Measurements from ENCODE around the gene YTHDC2.
"Not testable (repeated sequence)": the region's sequence is repeated elsewhere in the genome, so short reads cannot be mapped to it uniquely, and the experiment has no call there.

Gene YTHDC2

GRCh38 chr5:113520899-113521298, 7.4 kb downstream of the YTHDC2 start:
- no peak for DNase-seq

- no peak for DNase-seq
Measured at GRCh38 chr5:113523168-113523567, 9.7 kb downstream of the YTHDC2 start.

GRCh38 chr5:113524927-113525326, 11.4 kb downstream of the YTHDC2 start:
- peak in 1 of 2 donors; percentile 83 for DNase-seq

GRCh38 chr5:113526421-113526820, 12.9 kb downstream of the YTHDC2 start:
- DNase-seq: no peak

GRCh38 chr5:113527746-113528145, 14.3 kb downstream of the YTHDC2 start:
- DNase-seq: no peak

GRCh38 chr5:113531481-113532159, 18.1 kb downstream of the YTHDC2 start:
- DNase-seq: no peak

DNA sequence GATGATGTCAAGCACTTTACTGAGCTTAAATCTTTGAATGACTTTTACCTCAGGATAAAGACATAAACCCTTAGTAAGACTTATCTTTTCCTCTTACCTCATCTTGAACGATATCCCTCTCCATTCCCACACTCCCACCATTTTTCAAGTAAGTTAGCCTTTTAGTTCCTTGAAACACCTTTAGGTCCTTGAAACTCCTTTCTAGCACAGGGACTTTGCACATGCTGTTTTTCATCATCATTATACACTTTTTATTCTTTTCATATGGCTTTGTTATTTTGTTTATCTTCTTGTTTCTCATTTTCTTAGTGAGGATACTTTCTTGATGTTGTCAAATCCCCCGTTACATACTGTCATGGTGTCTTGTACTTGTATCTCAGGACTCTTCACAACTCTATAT, 24.8 kb downstream of the YTHDC2 start:
- no peak for DNase-seq

DNA sequence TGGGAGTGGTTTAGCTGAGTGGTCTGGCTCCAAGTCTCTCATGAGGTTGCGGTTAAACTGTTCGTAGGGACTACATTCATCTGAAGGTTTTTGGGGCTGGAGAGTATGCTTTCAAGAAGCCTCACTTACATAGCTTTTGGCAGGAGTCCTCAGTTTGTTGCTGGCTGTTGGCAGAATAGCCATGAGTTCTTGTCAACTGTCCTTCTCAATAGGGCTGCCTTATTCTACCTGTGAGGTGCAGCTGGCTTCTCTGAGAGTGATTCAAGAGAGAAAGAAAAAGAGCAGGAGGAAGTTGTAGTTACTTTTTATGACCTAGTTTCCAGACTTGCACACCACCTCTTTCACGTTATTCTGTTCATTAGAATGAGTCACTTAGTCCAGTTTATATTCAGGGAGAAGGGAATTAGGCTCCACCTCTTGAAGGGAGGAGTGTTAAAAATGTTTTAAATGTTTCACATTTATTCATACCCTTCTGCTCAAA, 33.2 kb downstream of the YTHDC2 start:
- no peak for DNase-seq

DNA sequence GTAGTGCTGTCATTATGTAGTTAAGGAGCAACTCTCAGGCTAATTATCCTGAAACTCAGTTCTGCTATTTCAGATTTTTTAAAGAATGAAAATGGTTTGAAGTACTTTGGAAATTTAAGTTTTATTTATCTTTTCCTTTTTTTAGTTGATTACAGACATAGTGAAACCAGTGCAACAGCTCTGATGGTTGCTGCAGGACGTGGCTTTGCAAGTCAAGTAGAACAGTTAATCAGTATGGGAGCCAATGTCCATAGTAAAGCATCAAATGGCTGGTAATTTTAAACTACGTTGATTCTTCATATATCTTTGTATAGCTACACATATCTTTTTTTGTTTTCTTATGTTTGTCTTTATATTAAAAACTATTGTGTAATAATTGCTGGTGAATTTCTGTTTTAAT, 34.9 kb downstream of the YTHDC2 start:
- no peak for DNase-seq

GRCh38 chr5:113552137-113552536, 38.6 kb downstream of the YTHDC2 start:
- DNase-seq: no peak

- no peak for DNase-seq
Measured at GRCh38 chr5:113552620-113553019, 39.1 kb downstream of the YTHDC2 start.

DNA sequence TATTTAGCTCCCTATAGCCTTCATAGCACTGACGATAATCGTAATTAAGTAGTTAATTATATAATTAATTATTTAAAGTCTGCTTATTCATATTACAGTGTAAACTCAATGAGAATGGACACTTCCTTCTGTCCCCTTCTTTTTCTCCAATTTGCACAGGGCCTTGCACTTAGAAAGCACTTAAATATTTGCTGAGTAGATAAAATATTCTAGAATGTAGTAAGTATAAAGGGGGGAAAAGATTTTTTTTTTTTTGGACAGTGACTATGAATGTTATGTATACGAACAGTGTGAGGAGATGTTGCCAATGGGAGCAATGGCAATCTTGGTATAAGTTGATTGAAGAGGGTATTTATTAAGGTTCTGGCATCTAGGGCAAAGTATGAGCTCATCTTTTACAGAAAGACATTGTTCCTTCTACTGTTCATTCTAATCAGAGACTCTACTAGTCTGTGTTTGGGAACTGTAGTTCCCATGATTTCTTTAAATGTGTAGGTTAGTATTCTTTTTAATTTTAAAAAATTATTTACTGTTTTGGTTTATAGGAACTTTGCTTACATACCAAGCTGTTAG, 49.4 kb downstream of the YTHDC2 start:
- DNase-seq: no peak

GRCh38 chr5:113569396-113569795, 55.9 kb downstream of the YTHDC2 start:
- DNase-seq: no peak

GRCh38 chr5:113572716-113573115, 59.2 kb downstream of the YTHDC2 start:
- DNase-seq: no peak

GRCh38 chr5:113574417-113574816, 60.9 kb downstream of the YTHDC2 start:
- no peak for DNase-seq

DNA sequence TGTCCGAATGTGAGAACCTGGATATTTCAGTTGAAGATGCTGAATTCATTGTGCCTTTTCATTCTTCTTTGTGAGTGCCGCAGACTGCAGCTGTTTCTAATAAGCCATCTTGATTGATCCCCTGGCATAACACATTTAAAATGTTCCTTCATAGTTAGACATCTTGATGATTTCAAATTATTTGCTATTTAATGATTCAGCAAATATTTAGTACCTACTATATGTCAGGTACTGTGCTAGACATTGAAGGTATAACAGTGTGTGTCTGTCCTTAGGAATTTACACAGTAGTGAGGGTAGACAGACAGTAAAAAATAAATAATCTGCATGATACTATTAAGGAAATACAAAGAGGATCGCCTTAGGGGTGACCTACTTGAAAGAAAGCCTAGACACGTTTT, 61.6 kb downstream of the YTHDC2 start:
- DNase-seq: no peak

DNA sequence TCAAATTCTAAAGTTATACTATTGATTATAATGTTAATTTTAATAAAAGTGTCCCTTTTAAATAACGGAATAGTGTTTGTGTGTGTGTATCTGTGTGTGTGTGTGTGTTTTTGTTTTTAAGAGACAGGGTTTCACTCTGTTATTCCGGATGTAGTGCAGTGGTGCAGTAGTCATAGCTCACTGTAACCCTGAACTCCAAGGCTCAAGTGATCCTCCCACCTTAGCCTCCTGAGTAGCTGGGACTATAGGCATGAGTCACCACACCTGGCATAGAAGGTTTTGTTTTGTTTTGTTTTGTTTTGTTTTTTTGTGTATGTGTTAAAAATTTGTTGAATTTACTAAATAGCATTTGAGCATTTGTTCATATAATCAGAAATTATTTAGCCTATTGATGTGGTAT, 64.6 kb downstream of the YTHDC2 start:
- no peak for DNase-seq

- DNase-seq: no peak
Measured at GRCh38 chr5:113581388-113581787, 67.9 kb downstream of the YTHDC2 start.

DNA sequence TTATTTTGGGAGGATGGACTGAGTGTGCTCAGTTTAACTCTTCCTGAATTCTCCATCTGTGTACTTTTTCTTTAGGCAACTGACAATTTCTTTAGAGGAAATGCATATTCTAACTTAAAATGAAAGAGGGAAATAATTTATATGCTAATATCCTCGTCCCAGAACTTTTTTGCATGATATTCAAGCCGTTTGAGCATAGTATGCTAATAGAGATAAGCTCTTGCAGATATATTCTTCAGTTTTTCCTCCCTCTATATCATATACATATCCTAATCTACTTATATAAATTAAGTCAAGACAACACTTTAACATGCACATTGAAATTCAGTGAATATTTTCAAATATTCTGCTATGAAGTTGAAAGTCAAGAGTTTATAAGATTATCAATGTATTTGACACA, 84.7 kb downstream of the YTHDC2 start:
- no peak for DNase-seq

- no peak for DNase-seq
Measured at GRCh38 chr5:113598926-113599325, 85.4 kb downstream of the YTHDC2 start.

- DNase-seq: no peak
Measured at GRCh38 chr5:113600255-113600905, 86.9 kb downstream of the YTHDC2 start.

DNA sequence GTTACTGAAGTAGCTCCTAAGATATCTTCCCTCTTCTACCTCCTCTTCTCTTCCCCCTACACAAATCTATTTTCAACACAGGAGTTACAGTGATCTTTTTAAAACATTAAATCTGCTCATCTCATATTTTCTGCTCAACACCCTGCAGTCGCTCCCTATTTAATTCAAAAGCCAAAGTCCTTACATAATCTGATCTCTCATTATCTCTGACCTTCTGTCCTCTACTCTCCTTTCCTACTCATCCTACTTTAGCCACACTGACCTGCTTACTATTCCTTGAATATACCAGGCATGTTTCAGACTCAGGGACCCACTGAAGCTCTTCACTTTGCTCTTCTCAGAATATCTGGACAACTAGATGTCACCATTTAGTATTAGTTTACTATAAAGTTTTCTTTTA, 87.9 kb downstream of the YTHDC2 start:
- no peak for DNase-seq

- not testable (repeated sequence) for DNase-seq
Measured at GRCh38 chr5:113603246-113603645, 89.8 kb downstream of the YTHDC2 start.
